H4 (cell line): Measurements from ENCODE around the gene MSI2. TPM values are rescaled to one million over a fixed set of nuclear protein-coding genes. Genes with fewer than 3 reads are reported as not detected.

ENCODE experiments used
- DNase-seq: peaks from one replicate; pipeline ENCODE4 v3.0.0-alpha.2; 2015; ENCODE audit warnings: low spot score
- total RNA-seq: library from RNA; depleted of rRNA; stranded (reverse); fragments of >200 nt; shearing (Covaris generic); gene quantifications from 2 replicates; pipeline ENCODE4 v1.2.3, GENCODE V29; 2014

MSI2 gene
- total RNA-seq, 1 experiment from 2014 or later, result 27.7 TPM

- DNase-seq, result no peak
Observed at GRCh38 chr17:57343717-57344116, 87.4 kb downstream of the MSI2 start.

GRCh38 chr17:57344261-57344660, 87.9 kb downstream of the MSI2 start:
- DNase-seq, result no peak

- no peak for DNase-seq
Observed at GRCh38 chr17:57349541-57350247, 93.4 kb downstream of the MSI2 start.

GRCh38 chr17:57350266-57350665, 93.9 kb downstream of the MSI2 start:
- no peak for DNase-seq

- DNase-seq, result no peak
Observed at GRCh38 chr17:57352665-57353175, 96.4 kb downstream of the MSI2 start.

- DNase-seq, result no peak
Observed at GRCh38 chr17:57354673-57355072, 98.3 kb downstream of the MSI2 start.

GRCh38 chr17:57355090-57355859, 99.0 kb downstream of the MSI2 start:
- no peak for DNase-seq

- no peak for DNase-seq
Observed at GRCh38 chr17:57356153-57356718, 99.9 kb downstream of the MSI2 start.

GRCh38 chr17:57356719-57357391, 100.5 kb downstream of the MSI2 start:
- DNase-seq, result no peak

- DNase-seq, result no peak
Observed at GRCh38 chr17:57357392-57357784, 101.1 kb downstream of the MSI2 start.

- no peak for DNase-seq
Observed at GRCh38 chr17:57357830-57358430, 101.6 kb downstream of the MSI2 start.

GRCh38 chr17:57360266-57360665, 103.9 kb downstream of the MSI2 start:
- DNase-seq, result no peak

- DNase-seq, result no peak
Observed at GRCh38 chr17:57362797-57363556, 106.7 kb downstream of the MSI2 start.

- DNase-seq, result no peak
Observed at GRCh38 chr17:57363580-57363979, 107.3 kb downstream of the MSI2 start.

GRCh38 chr17:57363998-57364643, 107.8 kb downstream of the MSI2 start:
- DNase-seq, result no peak

GRCh38 chr17:57365420-57365819, 109.1 kb downstream of the MSI2 start:
- no peak for DNase-seq

- no peak for DNase-seq
Observed at GRCh38 chr17:57366177-57366557, 109.8 kb downstream of the MSI2 start.

GRCh38 chr17:57366558-57367351, 110.4 kb downstream of the MSI2 start:
- no peak for DNase-seq

GRCh38 chr17:57368637-57369336, 112.5 kb downstream of the MSI2 start:
- DNase-seq, result no peak
